ENCODE measurements around the gene SATB2. TPM values are rescaled to one million over a fixed set of nuclear protein-coding genes. Genes with fewer than 3 reads are reported as not detected.

SATB2 gene
- polyA plus RNA-seq, 1 of the 3 experiments (the other 2 are of a cell fraction): 0.13 TPM

- H3F3A ChIP-seq (replicated peaks; ENCODE audit: insufficient read depth): no peaks in the 10 kb centered on the region
- H3K4me3 ChIP-seq (ENCODE audit: low read depth in 2 of 2, low read length in 1 of 2): no peak overlapping the region
- ChIA-PET POLR2A (no interaction called here), CTCF (interaction anchor here (1.8 kb wide), 1 partner anchor 11 kb away, joined by 12 read pairs; no protein-coding TSS in a partner anchor)
- no peaks in the 10 kb centered on the region for H3K9me3 ChIP-seq
- no peaks in the 10 kb centered on the region for H3K36me3 ChIP-seq (replicated peaks in 1 of 2; ENCODE audit: control insufficient read depth in 1 of 2, insufficient read depth in 2 of 2, low read length in 1 of 2)
- H4K20me1 ChIP-seq (ENCODE audit: insufficient read depth): no peaks in the 10 kb centered on the region
- H3K9me2 ChIP-seq: no peaks in the 10 kb centered on the region
- peaks cover 33% of the 10 kb centered on the region for H3K27me3 ChIP-seq (ENCODE audit: insufficient read depth)
- H3K27ac ChIP-seq (ENCODE audit: low read depth in 2 of 2, low read length in 1 of 2): no peak overlapping the region
- no peak overlapping the region for H2AFZ ChIP-seq (ENCODE audit: low read depth)
- no peaks in the 10 kb centered on the region for H3K79me2 ChIP-seq (ENCODE audit: insufficient read depth)
- TF ChIP-seq CHD2 (IDR thresholded peaks at IDR 0.05; ENCODE audit: low read length, partially characterized antibody) (no peak), POLR2AphosphoS5 (IDR thresholded peaks at IDR 0.05; ENCODE audit: low read depth, low read length) (no peak), NRF1 (IDR thresholded peaks at IDR 0.05; ENCODE audit: low read depth, low read length) (no peak), MAX (IDR thresholded peaks at IDR 0.05; ENCODE audit: low read depth) (no peak), MEF2A (IDR thresholded peaks at IDR 0.05; ENCODE audit: borderline replicate concordance, low read depth) (no peak), GATA2 (CRISPR knock-in tag; IDR thresholded peaks at IDR 0.05) (no peak), EP300 (IDR thresholded peaks at IDR 0.05; ENCODE audit: borderline replicate concordance in 1 of 2, low read depth in 1 of 2, low read length in 1 of 2) (no peak), ELF1 (IDR thresholded peaks at IDR 0.05) (no peak)
- H3K4me2 ChIP-seq: no peak overlapping the region
- DNase-seq: no peak
- no peak overlapping the region for H3K9ac ChIP-seq
- no peaks in the 10 kb centered on the region; a peak in 1 of 4 replicates for H3K4me1 ChIP-seq (ENCODE audit: control insufficient read depth in 1 of 2, insufficient read depth in 2 of 2, low read depth in 1 of 2, low read length in 1 of 2)
These were observed 4.8 kb downstream of the SATB2 start for GRCh38 chr2:199452991-199453379.

- 1% methylated on average over 2 of the region's 2 CpGs for WGBS (ENCODE audit: low lambda C conversion rate)
- no peak overlapping the region for H3K4me2 ChIP-seq
- no peaks in the 10 kb centered on the region for H3K79me2 ChIP-seq (ENCODE audit: insufficient read depth)
- no peak overlapping the region for H3K9ac ChIP-seq
- no peaks in the 10 kb centered on the region for H3K36me3 ChIP-seq (replicated peaks in 1 of 2; ENCODE audit: control insufficient read depth in 1 of 2, insufficient read depth in 2 of 2, low read length in 1 of 2)
- no peak overlapping the region for H2AFZ ChIP-seq (ENCODE audit: low read depth)
- no peak for DNase-seq
- H3K27me3 ChIP-seq (ENCODE audit: insufficient read depth): peaks cover 28% of the 10 kb centered on the region
- no peak overlapping the region for H3K27ac ChIP-seq (ENCODE audit: low read depth in 2 of 2, low read length in 1 of 2)
- no peak overlapping the region for H3K4me3 ChIP-seq (ENCODE audit: low read depth in 2 of 2, low read length in 1 of 2)
- TF ChIP-seq MAX (IDR thresholded peaks at IDR 0.05; ENCODE audit: low read depth): no peak
- TF ChIP-seq TEAD4 (IDR thresholded peaks at IDR 0.05; ENCODE audit: borderline replicate concordance, insufficient read depth): no peak
- no peak for TF ChIP-seq FOXM1 (IDR thresholded peaks at IDR 0.05; ENCODE audit: low read depth)
- no peak for TF ChIP-seq YY1 (IDR thresholded peaks at IDR 0.05; ENCODE audit: low read depth)
- no peak for TF ChIP-seq CTCF (IDR thresholded peaks at IDR 0.05)
- TF ChIP-seq GATA2 (CRISPR knock-in tag; IDR thresholded peaks at IDR 0.05): no peak
- TF ChIP-seq FOSL2 (IDR thresholded peaks at IDR 0.05; ENCODE audit: borderline replicate concordance, low read depth): no peak
- no peak for TF ChIP-seq RCOR1 (IDR thresholded peaks at IDR 0.05; ENCODE audit: low read length)
- no peak for TF ChIP-seq ELF1 (IDR thresholded peaks at IDR 0.05)
- TF ChIP-seq EP300 (IDR thresholded peaks at IDR 0.05; ENCODE audit: borderline replicate concordance in 1 of 2, low read depth in 1 of 2, low read length in 1 of 2): no peak
- no peaks in the 10 kb centered on the region for H3K9me3 ChIP-seq
- no peaks in the 10 kb centered on the region for H3K4me1 ChIP-seq (ENCODE audit: control insufficient read depth in 1 of 2, insufficient read depth in 2 of 2, low read depth in 1 of 2, low read length in 1 of 2)
- CTCF ChIA-PET: interaction anchor here (1.8 kb wide), 1 partner anchor 11 kb away, joined by 12 read pairs; no protein-coding TSS in a partner anchor
- no peaks in the 10 kb centered on the region for H4K20me1 ChIP-seq (ENCODE audit: insufficient read depth)
- H3K9me2 ChIP-seq: no peaks in the 10 kb centered on the region
- POLR2A ChIA-PET: no interaction called here
- no peaks in the 10 kb centered on the region for H3F3A ChIP-seq (replicated peaks; ENCODE audit: insufficient read depth)
These were observed 5.3 kb downstream of the SATB2 start for GRCh38 chr2:199452260-199452990.
